SK-N-SH treated with all-trans-retinoic acid at 6 μM for 48 hours (cell line): ENCODE results near the gene TUBGCP5.

ENCODE experiments used
- CSRNP3 ChIP-seq: fragments of 250-450 bp; sonication (Bioruptor Pico); IDR thresholded peaks from 2 replicates; pipeline ENCODE4 v1.5.1; 2021; ENCODE audit warnings: mild to moderate bottlenecking, moderate library complexity
- RARB ChIP-seq: fragments of 250-450 bp; sonication (Bioruptor Pico); IDR thresholded peaks from 2 replicates; pipeline ENCODE4 v1.8.0; 2021; ENCODE audit warnings: mild to moderate bottlenecking, moderate library complexity
- ZFP30 ChIP-seq: fragments of 450-650 bp; formaldehyde crosslinking; IDR thresholded peaks from 2 replicates; pipeline ENCODE4 v1.5.0; 2022; ENCODE audit warnings: mild to moderate bottlenecking, moderate library complexity
- ZNF8 ChIP-seq: fragments of 450-650 bp; formaldehyde crosslinking; IDR thresholded peaks from 2 replicates; pipeline ENCODE4 v1.5.0; 2020; ENCODE audit warnings: mild to moderate bottlenecking, moderate library complexity

GRCh38 chr15:23067416-23067815 is 28.0 kb upstream of the TUBGCP5 start:
- TF ChIP-seq RARB (CRISPR knock-in tag) = no peak
- TF ChIP-seq CSRNP3 (CRISPR knock-in tag) = no peak
- no peak for TF ChIP-seq ZFP30 (CRISPR knock-in tag)
- TF ChIP-seq ZNF8 (CRISPR knock-in tag) = no peak
